Skin of body (tissue), 2 donors: ENCODE data around the gene STX10. TPM values are rescaled to one million over a fixed set of nuclear protein-coding genes. Genes with fewer than 3 reads are reported as not detected.
A peak's percentile ranks its signal among the peaks of the same experiment; 100 is the strongest.
"Not testable (repeated sequence)": the region's sequence is repeated elsewhere in the genome, so short reads cannot be mapped to it uniquely, and the experiment has no call there.

Experiments used
- DNase-seq: peaks from one replicate; lab custom pipeline; 2025; lab: John Stamatoyannopoulos, UW
- total RNA-seq: library from RNA; depleted of rRNA; stranded (reverse); fragments of >200 nt; gene quantifications from one replicate; pipeline ENCODE4 v1.2.3, GENCODE V29; 2014

The STX10 gene
- total RNA-seq, 1 donor from 2014 or later: 36.2 TPM

GRCh38 chr19:13164343-13165161, 14.4 kb upstream of the STX10 start:
- peak; percentile 88 for DNase-seq

- peak; percentile 82 for DNase-seq
These were observed 13.6 kb upstream of the STX10 start for GRCh38 chr19:13163609-13164342.

- peak; percentile 94 for DNase-seq
These were observed 12.8 kb upstream of the STX10 start for GRCh38 chr19:13162724-13163608.

GRCh38 chr19:13160557-13160956, 10.4 kb upstream of the STX10 start:
- DNase-seq: no peak

- DNase-seq: no peak
These were observed 9.5 kb upstream of the STX10 start for GRCh38 chr19:13159713-13160112.

GRCh38 chr19:13155472-13156359, 5.5 kb upstream of the STX10 start:
- DNase-seq: peak; percentile 54

- peak; percentile 55 for DNase-seq
These were observed 4.8 kb upstream of the STX10 start for GRCh38 chr19:13154911-13155471.

GRCh38 chr19:13154241-13154778, 4.1 kb upstream of the STX10 start:
- peak; percentile 68 for DNase-seq

- peak; percentile 16 for DNase-seq
These were observed 3.5 kb upstream of the STX10 start for GRCh38 chr19:13153569-13154240.

- peak; percentile 97 for DNase-seq
These were observed 2.9 kb upstream of the STX10 start for GRCh38 chr19:13152974-13153568.

GRCh38 chr19:13152356-13152973, 2.3 kb upstream of the STX10 start:
- peak; percentile 67 for DNase-seq

- DNase-seq: peak; percentile 96
These were observed 1.6 kb upstream of the STX10 start for GRCh38 chr19:13151605-13152355.

GRCh38 chr19:13150931-13151604, 893 bp upstream of the STX10 start:
- no peak for DNase-seq

GRCh38 chr19:13149628-13150186, 468 bp downstream of the STX10 start:
- peak; percentile 54 for DNase-seq

GRCh38 chr19:13149173-13149627, 975 bp downstream of the STX10 start:
- not testable (repeated sequence) for DNase-seq

GRCh38 chr19:13146763-13147563, 3.2 kb downstream of the STX10 start:
- DNase-seq: peak; percentile 48
